GM19452 (cell line): ENCODE measurements around the gene MS4A5.

Experiments used
- ATAC-seq: cut with Tn5 transposase; IDR thresholded peaks from one replicate; pipeline ENCODE4 v1.9.1; 2021; ENCODE audit not compliant: unreplicated experiment

MS4A5 gene

GRCh38 chr11:60477035-60477445 is 47.7 kb downstream of the MS4A5 start:
- no peak for ATAC-seq

DNA sequence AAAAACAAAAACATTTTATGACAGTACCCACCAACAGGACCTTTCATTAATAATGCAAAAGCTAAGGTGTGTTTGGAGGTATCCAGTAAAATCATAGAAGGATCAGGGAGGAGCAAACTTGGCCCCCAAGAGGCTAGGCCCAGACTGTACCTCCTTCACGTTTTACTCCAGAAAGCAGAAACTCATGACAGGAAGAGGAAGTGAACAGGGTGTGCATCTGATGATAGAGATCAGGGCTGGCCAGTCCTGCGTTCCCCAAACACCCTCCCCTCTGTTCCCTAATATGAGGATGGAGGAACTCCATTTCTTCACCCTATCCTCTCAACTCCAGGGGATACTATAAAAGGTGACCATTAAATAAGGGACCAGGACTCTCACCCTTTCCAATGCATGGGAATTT is 53.0 kb downstream of the MS4A5 start:
- ATAC-seq, result no peak

- peak; percentile 94 for ATAC-seq
Measured at GRCh38 chr11:60485987-60486386, 56.6 kb downstream of the MS4A5 start.

- no peak for ATAC-seq
Measured at GRCh38 chr11:60492488-60493009, 63.2 kb downstream of the MS4A5 start, which contains the start of gene MS4A12. Gene MS4A12, plus strand, starts transcription at chr11:60492778. Its CDS starts 4,541 bp downstream, at chr11:60497319.

DNA sequence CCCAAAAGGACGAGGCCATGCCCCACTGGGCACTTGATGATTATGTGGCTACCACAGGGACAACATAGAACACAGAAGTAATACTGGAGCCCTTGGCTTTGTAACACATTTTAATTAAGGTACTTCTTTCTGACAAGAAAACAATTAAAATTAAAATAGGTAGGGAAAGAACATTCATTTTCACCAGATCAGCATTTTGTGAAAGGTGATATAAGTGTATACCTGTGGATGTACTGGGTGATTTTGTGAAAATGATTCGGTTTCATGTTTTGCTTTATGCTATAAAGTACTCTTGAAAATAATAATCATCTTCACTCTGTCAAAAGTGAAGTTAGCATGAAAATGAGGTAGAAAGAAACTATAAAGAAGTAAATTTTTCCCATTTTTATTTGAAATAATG is 64.1 kb downstream of the MS4A5 start:
- no peak for ATAC-seq
